ENCODE measurements around the gene SLC52A1. TPM values are rescaled to one million over a fixed set of nuclear protein-coding genes. Genes with fewer than 3 reads are reported as not detected.

Gene SLC52A1
- total and polyA plus RNA-seq, 2 of the 13 experiments (the other 11 are each of a cell fraction or from before 2014, with no cell fraction given), result 0.03 to 0.13 TPM

- TF ChIP-seq ZFP36 (IDR thresholded peaks at IDR 0.05; ENCODE audit: borderline replicate concordance, low read depth, low read length, partially characterized antibody), result no peak
- TF ChIP-seq NR2F2 (IDR thresholded peaks at IDR 0.05; ENCODE audit: borderline replicate concordance, low read depth), result peak; percentile 45; the same call in 1 of the 2 replicates
- no peak for TF ChIP-seq LRRFIP1 (CRISPR knock-in tag; conservative IDR thresholded peaks at IDR 0.05)
- no peak for TF ChIP-seq NFKB2 (CRISPR knock-in tag; IDR thresholded peaks at IDR 0.05; ENCODE audit: borderline replicate concordance)
- 0 out of 2 replicates have a peak, but pooled peaks have one; percentile 64 for TF ChIP-seq ZNF784 (CRISPR knock-in tag; IDR thresholded peaks at IDR 0.05; ENCODE audit: borderline replicate concordance)
- no peak for TF ChIP-seq TIGD3 (CRISPR knock-in tag; IDR thresholded peaks at IDR 0.05; ENCODE audit: borderline replicate concordance)
- peak; percentile 94 for TF ChIP-seq GABPB1 (CRISPR knock-in tag; IDR thresholded peaks at IDR 0.05)
- no peak for TF ChIP-seq CENPBD1 (CRISPR knock-in tag; IDR thresholded peaks at IDR 0.05; ENCODE audit: borderline replicate concordance, low read depth)
- TF ChIP-seq TFE3 (CRISPR knock-in tag; IDR thresholded peaks at IDR 0.05), result no peak
- TF ChIP-seq NFIB (CRISPR knock-in tag; IDR thresholded peaks at IDR 0.05; ENCODE audit: borderline replicate concordance), result no peak
- TF ChIP-seq REST (IDR thresholded peaks at IDR 0.05; ENCODE audit: borderline replicate concordance in 1 of 2, low read depth in 1 of 2, low read length in 2 of 2), result no peak
- peak; percentile 90 for TF ChIP-seq YY1 (IDR thresholded peaks at IDR 0.05; ENCODE audit: insufficient read depth, insufficient replicate concordance, low read depth, low read length)
- TF ChIP-seq E2F5 (CRISPR knock-in tag; conservative IDR thresholded peaks at IDR 0.05), result peak; percentile 61; the same call in 1 of the 2 replicates
- TF ChIP-seq ELF1 (CRISPR knock-in tag; IDR thresholded peaks at IDR 0.05), result peak; percentile 56
- peak; percentile 76 for TF ChIP-seq ZNF883 (CRISPR knock-in tag; IDR thresholded peaks at IDR 0.05; ENCODE audit: not compliant biosample characterization)
These were observed 48.1 kb downstream of the SLC52A1 start, which contains the start of gene CAMTA2 (continued) for GRCh38 chr17:4986951-4987766.

Measured in HepG2 (cell line).